Adipocyte (in vitro differentiated cells): ENCODE measurements around the gene PROSER3.

Source experiments
- DNase-seq: peaks from one replicate; pipeline ENCODE4 v3.0.0-alpha.2; 2015; ENCODE audit warnings: low read depth
- H3K27me3 ChIP-seq: replicated peaks from 2 replicates; pipeline ENCODE4 v1.7.0; 2013; ENCODE audit warnings: mild to moderate bottlenecking, low read length, moderate library complexity; ENCODE audit not compliant: control insufficient read depth, insufficient read depth
- H3K36me3 ChIP-seq: 2 replicates; pipeline ENCODE4 v1.7.0; 2013; ENCODE audit warnings: low read length, mild to moderate bottlenecking, moderate library complexity; ENCODE audit not compliant: control insufficient read depth, insufficient read depth, severe bottlenecking
- H3K4me1 ChIP-seq: 2 replicates; pipeline ENCODE4 v1.7.0; 2013; ENCODE audit warnings: mild to moderate bottlenecking, low read length, moderate library complexity; ENCODE audit not compliant: control insufficient read depth, insufficient read depth
- H3K4me3 ChIP-seq: 2 replicates; pipeline ENCODE4 v1.7.0; 2013; ENCODE audit warnings: mild to moderate bottlenecking, low read length, moderate library complexity
- H3K9ac ChIP-seq: 2 replicates; pipeline ENCODE4 v1.7.0; 2013; ENCODE audit warnings: mild to moderate bottlenecking, low read length, moderate library complexity
- H3K9me3 ChIP-seq: 2 replicates; pipeline ENCODE4 v1.7.0; 2013; ENCODE audit warnings: mild to moderate bottlenecking, low read length, moderate library complexity; ENCODE audit not compliant: control insufficient read depth

The PROSER3 gene

GRCh38 chr19:35740423-35741202 lies 17.4 kb upstream of the PROSER3 start:
- H3K4me1 ChIP-seq, result peaks cover 28% of the 10 kb centered on the region
- peak overlapping the region; percentile 83 for H3K9ac ChIP-seq
- H3K9me3 ChIP-seq, result no peaks in the 10 kb centered on the region
- peak overlapping the region; percentile 80 for H3K4me3 ChIP-seq
- no peaks in the 10 kb centered on the region for H3K27me3 ChIP-seq
- peaks cover 32% of the 10 kb centered on the region for H3K36me3 ChIP-seq
- DNase-seq, result peak; percentile 99

GRCh38 chr19:35741203-35741515 lies 16.8 kb upstream of the PROSER3 start:
- no peaks in the 10 kb centered on the region for H3K27me3 ChIP-seq
- peaks cover 32% of the 10 kb centered on the region for H3K4me1 ChIP-seq
- DNase-seq, result no peak
- peaks cover 30% of the 10 kb centered on the region for H3K36me3 ChIP-seq
- H3K9me3 ChIP-seq, result no peaks in the 10 kb centered on the region
- H3K4me3 ChIP-seq, result peak overlapping the region; percentile 80
- peak overlapping the region; percentile 83 for H3K9ac ChIP-seq

GRCh38 chr19:35742121-35742724 lies 15.8 kb upstream of the PROSER3 start, which contains the start of gene IGFLR1:
TSS of gene IGFLR1 (minus strand) at chr19:35742452. CDS start at chr19:35741180, 1,272 bp downstream.
- no peak within 1 kb of the TSS for H3K4me3 ChIP-seq
- H3K4me1 ChIP-seq, result peaks cover 38% of the 10 kb centered on the region
- no peak for DNase-seq
- H3K9me3 ChIP-seq, result no peaks in the 10 kb centered on the region
- peaks cover 21% of the 10 kb centered on the region for H3K36me3 ChIP-seq
- H3K9ac ChIP-seq, result peak within 1 kb of the TSS; percentile 16
- no peaks in the 10 kb centered on the region for H3K27me3 ChIP-seq

GRCh38 chr19:35743640-35744429 lies 14.1 kb upstream of the PROSER3 start:
- H3K9me3 ChIP-seq, result no peaks in the 10 kb centered on the region
- peak overlapping the region; percentile 96 for H3K9ac ChIP-seq
- H3K4me3 ChIP-seq, result peak overlapping the region; percentile 100
- peaks cover 5% of the 10 kb centered on the region for H3K36me3 ChIP-seq
- no peak for DNase-seq
- H3K27me3 ChIP-seq, result no peaks in the 10 kb centered on the region
- H3K4me1 ChIP-seq, result peaks cover 42% of the 10 kb centered on the region

- Histone ChIP-seq H3K36me3 (peaks cover 3% of the 10 kb centered on the region), H3K4me1 (peaks cover 38% of the 10 kb centered on the region), H3K4me3 (peak overlapping the region; percentile 100), H3K27me3 (no peaks in the 10 kb centered on the region), H3K9ac (peak overlapping the region; percentile 96), H3K9me3 (no peaks in the 10 kb centered on the region)
- DNase-seq, result peak; percentile 99
Observed at GRCh38 chr19:35744430-35745327, 13.3 kb upstream of the PROSER3 start.

- H3K4me1 ChIP-seq, result peaks cover 32% of the 10 kb centered on the region
Observed at GRCh38 chr19:35745328-35746086, 12.5 kb upstream of the PROSER3 start, which contains the start of the genes PSENEN and U2AF1L4. TSS of gene PSENEN (plus strand) at chr19:35745651. CDS start at chr19:35745931, 280 bp downstream. TSS of gene U2AF1L4 (minus strand) at chr19:35745418. CDS start at chr19:35745391, 27 bp downstream.

GRCh38 chr19:35746087-35746462 lies 11.9 kb upstream of the PROSER3 start:
- peak overlapping the region; percentile 100 for H3K4me3 ChIP-seq
- H3K9ac ChIP-seq, result peak overlapping the region; percentile 96
- H3K36me3 ChIP-seq, result peaks cover 3% of the 10 kb centered on the region
- H3K9me3 ChIP-seq, result no peaks in the 10 kb centered on the region
- no peaks in the 10 kb centered on the region for H3K27me3 ChIP-seq
- DNase-seq, result no peak
- H3K4me1 ChIP-seq, result peaks cover 27% of the 10 kb centered on the region

More at GRCh38 chr19:35745328-35746086, 12.5 kb upstream of the PROSER3 start, which contains the start of the genes PSENEN and U2AF1L4:
- H3K4me3 ChIP-seq, result peak within 1 kb of the TSS; percentile 100
- H3K36me3 ChIP-seq, result peaks cover 3% of the 10 kb centered on the region
- no peaks in the 10 kb centered on the region for H3K27me3 ChIP-seq
- peak; percentile 100 for DNase-seq
- H3K9me3 ChIP-seq, result no peaks in the 10 kb centered on the region
- H3K9ac ChIP-seq, result peak within 1 kb of the TSS; percentile 96

GRCh38 chr19:35746531-35746930 lies 11.4 kb upstream of the PROSER3 start:
- no peaks in the 10 kb centered on the region for H3K9me3 ChIP-seq
- peaks cover 26% of the 10 kb centered on the region for H3K4me1 ChIP-seq
- no peak for DNase-seq
- peaks cover 3% of the 10 kb centered on the region for H3K36me3 ChIP-seq
- no peaks in the 10 kb centered on the region for H3K27me3 ChIP-seq
- peak overlapping the region; percentile 100 for H3K4me3 ChIP-seq
- H3K9ac ChIP-seq, result peak overlapping the region; percentile 96

GRCh38 chr19:35748106-35749020 lies 9.6 kb upstream of the PROSER3 start, which contains the start of gene LIN37:
TSS of gene LIN37 (plus strand) at chr19:35748576. CDS start at chr19:35748725, 149 bp downstream.
- Histone ChIP-seq H3K4me1 (peaks cover 26% of the 10 kb centered on the region), H3K9me3 (no peaks in the 10 kb centered on the region), H3K9ac (peak within 1 kb of the TSS; percentile 99), H3K36me3 (peaks cover 15% of the 10 kb centered on the region), H3K4me3 (peak within 1 kb of the TSS; percentile 100), H3K27me3 (no peaks in the 10 kb centered on the region)
- DNase-seq, result peak; percentile 100
